SU-DHL-6 (cell line): Measurements from ENCODE around the gene OGDH.

Experiments used
- H2AFZ ChIP-seq: fragments of 200-600 bp; sonication (generic); 2 replicates; pipeline ENCODE4 v1.6.1; 2014; ENCODE audit warnings: low read depth, mild to moderate bottlenecking, moderate library complexity, mixed read lengths, antibody characterized with exemption, low read length; ENCODE audit not compliant: severe bottlenecking
- H3F3A ChIP-seq: fragments of 200-600 bp; shearing (Covaris generic); 2 replicates; pipeline ENCODE4 v1.6.0; 2016; ENCODE audit warnings: antibody characterized with exemption, mild to moderate bottlenecking; ENCODE audit not compliant: insufficient read depth
- H3K27ac ChIP-seq: fragments of 200-600 bp; sonication (generic); 2 replicates; pipeline ENCODE4 v1.5.1; 2016; ENCODE audit warnings: low read depth, mild to moderate bottlenecking, low read length, moderate library complexity, mixed read lengths
- H3K27me3 ChIP-seq: fragments of 200-600 bp; sonication (generic), shearing (Covaris generic); 2 replicates; pipeline ENCODE4 v1.6.0; 2014; ENCODE audit warnings: mild to moderate bottlenecking, low read length
- H3K36me3 ChIP-seq: fragments of 200-600 bp; sonication (generic); 2 replicates; pipeline ENCODE4 v1.6.1; 2014; ENCODE audit warnings: mild to moderate bottlenecking, low read length, mixed read lengths
- H3K4me2 ChIP-seq: fragments of 300-600, 200-600 bp; shearing (Covaris generic), sonication (generic); 2 replicates; pipeline ENCODE4 v1.6.0; 2014; ENCODE audit warnings: low read length, low read depth, mild to moderate bottlenecking; ENCODE audit not compliant: poor library complexity, severe bottlenecking
- H3K4me3 ChIP-seq: fragments of 200-600 bp; sonication (generic); 2 replicates; pipeline ENCODE4 v1.5.1; 2014; ENCODE audit warnings: antibody characterized with exemption, low read length, mild to moderate bottlenecking, mixed read lengths; ENCODE audit not compliant: insufficient read depth, poor library complexity, severe bottlenecking
- H3K79me2 ChIP-seq: fragments of 200-600 bp; sonication (generic); 2 replicates; pipeline ENCODE4 v1.6.1; 2014; ENCODE audit warnings: mild to moderate bottlenecking, low read length, moderate library complexity; ENCODE audit not compliant: insufficient read depth
- H3K9ac ChIP-seq: fragments of 200-600 bp; sonication (generic); 2 replicates; pipeline ENCODE4 v1.7.0; 2014; ENCODE audit warnings: mild to moderate bottlenecking, low read length
- H3K9me2 ChIP-seq: fragments of 200-600 bp; sonication (generic); replicated peaks from 2 replicates; pipeline ENCODE4 v1.6.1; 2014; ENCODE audit warnings: low read length; ENCODE audit not compliant: insufficient read depth
- H3K9me3 ChIP-seq: fragments of 200-600 bp; sonication (generic); 2 replicates; pipeline ENCODE4 v1.6.1; 2014; ENCODE audit warnings: low read length, mixed read lengths; ENCODE audit not compliant: insufficient read depth
- H4K20me1 ChIP-seq: fragments of 200-600 bp; sonication (generic); 2 replicates; pipeline ENCODE4 v1.6.1; 2014; ENCODE audit warnings: low read depth, mild to moderate bottlenecking, antibody characterized with exemption, low read length, moderate library complexity, mixed read lengths
- EZH2phosphoT487 ChIP-seq: fragments of 200-600 bp; sonication (generic), shearing (Covaris generic); conservative IDR thresholded peaks from 2 replicates; pipeline ENCODE4 v1.6.1; 2018; ENCODE audit warnings: mild to moderate bottlenecking, antibody characterized with exemption, low read length, moderate library complexity, mixed read lengths
- TF ChIP-seq, protein P1 (sequence below): fragments of 200-600 bp; sonication (generic); IDR thresholded peaks from one replicate; pipeline ENCODE4 v1.5.1; 2017; ENCODE audit warnings: antibody characterized with exemption, mild to moderate bottlenecking, low read length, moderate library complexity; ENCODE audit not compliant: insufficient read depth, poor library complexity, severe bottlenecking

OGDH gene

DNA sequence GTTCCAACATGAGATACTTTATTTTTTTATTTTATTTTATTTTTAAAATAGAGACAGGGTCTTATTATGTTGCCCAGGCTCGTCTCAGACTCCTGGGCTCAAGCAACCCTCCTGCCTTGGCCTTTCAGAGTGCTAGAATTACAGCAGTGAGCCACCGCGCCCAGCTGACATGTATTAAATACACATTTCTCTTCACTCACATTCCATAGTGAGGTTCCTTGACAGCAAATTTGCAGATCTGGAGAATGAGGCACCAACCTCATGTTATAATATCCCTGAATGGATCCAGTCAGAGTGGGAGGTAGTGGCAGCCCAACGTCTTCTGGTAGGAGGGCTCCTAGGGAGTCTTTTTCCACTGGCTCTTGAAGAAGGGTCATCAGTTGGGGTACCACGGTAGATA is 46.1 kb downstream of the OGDH start:
- Histone ChIP-seq H3K9me2 (no peaks in the 10 kb centered on the region), H3K4me3 (no peak overlapping the region), H4K20me1 (no peaks in the 10 kb centered on the region), H3K36me3 (peaks cover 16% of the 10 kb centered on the region), H3K27ac (no peak overlapping the region), H3K79me2 (no peaks in the 10 kb centered on the region), H3F3A (no peaks in the 10 kb centered on the region), H3K27me3 (no peaks in the 10 kb centered on the region), H3K9me3 (0 out of 2 replicates have a peak, but pooled peaks cover under 1% of the 10 kb centered on the region), H3K9ac (no peak overlapping the region), H3K4me2 (no peak overlapping the region), H2AFZ (no peak overlapping the region)
- TF ChIP-seq EZH2phosphoT487 = no peak
- TF ChIP-seq, protein P1, sequence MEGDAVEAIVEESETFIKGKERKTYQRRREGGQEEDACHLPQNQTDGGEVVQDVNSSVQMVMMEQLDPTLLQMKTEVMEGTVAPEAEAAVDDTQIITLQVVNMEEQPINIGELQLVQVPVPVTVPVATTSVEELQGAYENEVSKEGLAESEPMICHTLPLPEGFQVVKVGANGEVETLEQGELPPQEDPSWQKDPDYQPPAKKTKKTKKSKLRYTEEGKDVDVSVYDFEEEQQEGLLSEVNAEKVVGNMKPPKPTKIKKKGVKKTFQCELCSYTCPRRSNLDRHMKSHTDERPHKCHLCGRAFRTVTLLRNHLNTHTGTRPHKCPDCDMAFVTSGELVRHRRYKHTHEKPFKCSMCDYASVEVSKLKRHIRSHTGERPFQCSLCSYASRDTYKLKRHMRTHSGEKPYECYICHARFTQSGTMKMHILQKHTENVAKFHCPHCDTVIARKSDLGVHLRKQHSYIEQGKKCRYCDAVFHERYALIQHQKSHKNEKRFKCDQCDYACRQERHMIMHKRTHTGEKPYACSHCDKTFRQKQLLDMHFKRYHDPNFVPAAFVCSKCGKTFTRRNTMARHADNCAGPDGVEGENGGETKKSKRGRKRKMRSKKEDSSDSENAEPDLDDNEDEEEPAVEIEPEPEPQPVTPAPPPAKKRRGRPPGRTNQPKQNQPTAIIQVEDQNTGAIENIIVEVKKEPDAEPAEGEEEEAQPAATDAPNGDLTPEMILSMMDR = no peak

DNA sequence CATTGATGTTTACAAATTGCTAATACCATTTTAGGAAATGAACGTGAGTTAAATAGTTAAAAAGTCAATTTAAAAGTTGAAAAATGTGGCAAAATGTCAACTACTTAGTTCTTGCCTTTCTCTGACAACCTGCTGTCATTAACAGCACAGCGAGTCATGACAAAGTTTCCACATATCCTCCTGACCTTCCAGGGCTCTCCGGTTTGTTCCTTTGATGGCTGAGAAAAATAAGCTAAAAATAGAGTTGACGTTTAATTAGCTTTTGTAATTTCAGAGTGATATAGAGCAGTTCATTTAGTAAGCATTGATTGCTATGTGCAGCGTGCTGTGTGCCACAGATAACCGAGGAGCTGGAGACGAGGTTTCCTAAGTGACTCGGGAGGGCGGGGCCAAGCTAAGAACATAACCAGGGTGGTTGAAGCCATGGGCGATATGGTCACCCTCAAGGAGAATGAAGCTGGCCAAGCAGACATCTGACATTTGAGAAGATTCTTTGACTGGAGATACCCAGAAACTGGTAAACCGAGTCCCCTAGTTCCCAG is 47.9 kb downstream of the OGDH start:
- Histone ChIP-seq H3K9me2 (no peaks in the 10 kb centered on the region), H3K4me3 (no peak overlapping the region), H4K20me1 (no peaks in the 10 kb centered on the region), H2AFZ (no peak overlapping the region), H3K79me2 (no peaks in the 10 kb centered on the region), H3K27me3 (no peaks in the 10 kb centered on the region), H3K4me2 (no peak overlapping the region), H3K36me3 (peaks cover 30% of the 10 kb centered on the region), H3F3A (no peaks in the 10 kb centered on the region), H3K27ac (no peak overlapping the region), H3K9me3 (peaks cover 7% of the 10 kb centered on the region; the same call in 1 of the 2 replicates), H3K9ac (no peak overlapping the region)
- no peak for TF ChIP-seq EZH2phosphoT487
- TF ChIP-seq, protein P1 = no peak

DNA sequence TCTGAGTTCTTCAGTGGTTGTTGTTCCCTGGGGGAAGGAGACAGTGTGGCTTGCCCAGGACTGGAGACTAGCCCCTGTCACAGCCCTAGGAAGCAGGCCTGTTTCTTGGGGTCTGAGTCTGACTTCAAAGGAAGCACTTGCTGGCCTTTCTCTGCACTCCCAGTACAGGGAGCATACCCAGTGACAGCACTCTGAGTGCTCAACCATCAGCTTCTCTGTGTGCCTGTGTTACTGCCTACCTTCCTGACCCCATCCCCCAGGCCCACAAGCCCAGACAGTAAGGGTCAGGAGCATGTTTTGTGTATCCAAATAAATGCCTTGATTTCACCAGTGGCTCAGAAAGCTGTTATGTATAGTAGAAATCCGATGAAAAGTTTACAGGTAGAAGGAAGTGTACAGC is 48.9 kb downstream of the OGDH start:
- Histone ChIP-seq H3K9me2 (no peaks in the 10 kb centered on the region), H3K36me3 (peaks cover 41% of the 10 kb centered on the region)

More for the DNA sequence above, 48.9 kb downstream of the OGDH start:
- Histone ChIP-seq H3K9ac (no peak overlapping the region), H3K4me2 (no peak overlapping the region), H3K9me3 (peaks cover 13% of the 10 kb centered on the region; the same call in 1 of the 2 replicates), H3K27me3 (no peaks in the 10 kb centered on the region), H3K4me3 (no peak overlapping the region), H2AFZ (no peak overlapping the region), H3K79me2 (no peaks in the 10 kb centered on the region), H3F3A (no peaks in the 10 kb centered on the region), H3K27ac (no peak overlapping the region), H4K20me1 (no peaks in the 10 kb centered on the region)
- TF ChIP-seq, protein P1 = no peak
- TF ChIP-seq EZH2phosphoT487 = no peak
